Astrocyte of the hippocampus (primary cell): ENCODE results near the gene FBRSL1.
"Not testable (repeated sequence)": the region's sequence is repeated elsewhere in the genome, so short reads cannot be mapped to it uniquely, and the experiment has no call there.

ENCODE experiments used
- DNase-seq: peaks from one replicate; pipeline ENCODE4 v3.0.0; 2011; ENCODE audit warnings: low read depth, low spot score

The FBRSL1 gene

DNA sequence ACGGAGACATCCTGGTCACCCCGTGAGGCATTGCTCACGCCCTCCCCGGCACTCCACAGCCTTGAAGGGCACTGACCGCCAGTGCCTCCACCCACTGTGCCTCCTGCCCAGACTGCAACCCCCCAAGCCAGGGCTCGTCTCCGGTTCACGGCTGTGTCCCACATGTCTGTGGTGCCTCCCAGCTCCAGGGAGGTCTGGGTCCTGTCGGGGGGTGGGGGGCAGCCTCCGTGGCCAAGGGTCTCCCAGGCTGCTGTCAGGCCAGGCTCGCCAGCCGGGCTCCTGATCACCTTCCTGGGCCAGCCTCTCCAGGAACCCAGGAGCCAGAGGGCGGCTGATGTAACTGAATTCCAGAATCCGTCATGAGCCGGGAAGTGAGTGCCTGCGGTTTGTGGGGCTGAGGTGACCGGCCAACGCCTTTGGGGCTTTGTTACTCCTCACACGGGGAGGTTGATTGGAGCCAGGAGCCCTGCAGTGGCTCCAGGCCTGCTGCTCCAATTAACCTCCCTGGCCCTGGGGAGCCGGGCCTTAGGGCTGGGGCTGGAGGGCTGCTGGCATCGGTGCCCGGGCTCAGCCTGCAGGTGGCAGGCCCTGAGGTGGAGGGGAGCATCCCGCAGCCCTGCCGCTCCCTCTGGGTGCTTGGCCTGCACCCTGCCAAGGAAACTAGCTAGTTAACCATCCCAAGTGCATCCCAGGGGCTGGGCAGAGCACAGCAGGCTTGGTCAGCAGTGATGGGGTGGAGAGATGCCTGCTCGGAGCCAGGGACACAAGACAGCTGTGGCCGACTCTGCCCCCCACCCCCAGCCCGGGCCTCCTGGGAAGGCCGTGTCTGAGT is 36.4 kb upstream of the FBRSL1 start:
- DNase-seq = peak; percentile 69

GRCh38 chr12:132454193-132454932 is 35.6 kb upstream of the FBRSL1 start:
- DNase-seq = no peak

- no peak for DNase-seq
Measured at GRCh38 chr12:132454933-132455418, 35.0 kb upstream of the FBRSL1 start.

DNA sequence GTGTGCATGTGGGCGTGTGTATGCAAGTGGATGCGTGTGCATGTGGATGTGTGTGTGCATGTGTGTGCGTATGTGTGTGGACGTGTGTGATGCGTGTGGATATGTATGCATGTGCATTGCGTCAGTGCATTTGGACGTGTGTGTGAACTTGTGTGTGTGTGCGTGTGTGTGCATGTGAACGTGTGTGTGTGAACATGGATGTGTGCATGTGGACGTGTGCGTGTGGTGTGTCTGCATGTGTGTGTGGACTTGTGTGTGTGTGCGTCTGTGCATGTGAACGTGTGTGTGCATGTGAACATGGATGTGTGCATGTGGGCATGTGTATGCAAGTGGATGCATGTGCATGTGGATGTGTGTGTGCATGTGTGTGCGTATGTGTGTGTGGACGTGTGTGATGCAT is 34.4 kb upstream of the FBRSL1 start:
- no peak for DNase-seq

GRCh38 chr12:132456186-132456943 is 33.6 kb upstream of the FBRSL1 start:
- no peak for DNase-seq

- no peak for DNase-seq
Measured at GRCh38 chr12:132456944-132457495, 32.9 kb upstream of the FBRSL1 start.

- DNase-seq = no peak
Measured at GRCh38 chr12:132458441-132458840, 31.5 kb upstream of the FBRSL1 start.

DNA sequence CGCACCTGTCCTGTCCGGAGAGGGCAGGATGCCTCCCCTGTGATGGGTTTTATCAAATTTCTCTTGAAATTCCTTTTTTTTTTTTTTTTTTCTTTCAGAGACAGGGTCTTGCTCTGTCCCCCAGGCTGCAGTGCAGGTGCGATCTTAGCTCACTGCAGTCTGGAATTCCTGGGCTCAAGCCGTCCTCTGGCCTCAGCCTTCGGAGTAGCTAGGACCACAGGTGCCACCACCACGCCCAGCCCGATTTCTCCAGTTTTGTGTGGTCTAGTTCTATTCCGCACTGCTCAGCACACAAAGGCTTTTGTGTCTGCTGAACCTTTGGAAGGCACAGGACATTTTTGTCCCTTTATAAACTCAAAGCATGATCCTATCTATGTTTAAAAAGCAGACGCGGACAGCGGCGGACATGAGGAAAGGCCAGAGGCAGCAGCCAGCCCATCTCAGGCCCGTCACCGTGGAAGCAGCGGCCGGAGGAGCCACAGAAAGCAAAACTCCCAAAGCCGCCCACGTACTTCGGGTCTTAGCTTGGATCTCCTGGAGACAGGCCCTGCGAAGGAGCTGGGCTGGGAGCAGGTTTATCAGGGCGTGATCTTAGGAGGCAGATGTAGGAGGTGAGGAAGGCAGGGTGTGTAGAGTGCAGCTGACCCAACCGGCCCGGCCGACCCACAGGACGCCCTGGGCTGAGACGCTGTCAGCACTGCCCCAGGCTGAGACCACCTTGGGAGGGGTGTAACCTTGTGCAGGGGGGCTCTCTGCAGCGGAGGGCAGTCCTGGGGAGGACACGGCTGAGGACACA is 30.9 kb upstream of the FBRSL1 start:
- DNase-seq = no peak

- no peak for DNase-seq
Measured at GRCh38 chr12:132460571-132460970, 29.4 kb upstream of the FBRSL1 start.

DNA sequence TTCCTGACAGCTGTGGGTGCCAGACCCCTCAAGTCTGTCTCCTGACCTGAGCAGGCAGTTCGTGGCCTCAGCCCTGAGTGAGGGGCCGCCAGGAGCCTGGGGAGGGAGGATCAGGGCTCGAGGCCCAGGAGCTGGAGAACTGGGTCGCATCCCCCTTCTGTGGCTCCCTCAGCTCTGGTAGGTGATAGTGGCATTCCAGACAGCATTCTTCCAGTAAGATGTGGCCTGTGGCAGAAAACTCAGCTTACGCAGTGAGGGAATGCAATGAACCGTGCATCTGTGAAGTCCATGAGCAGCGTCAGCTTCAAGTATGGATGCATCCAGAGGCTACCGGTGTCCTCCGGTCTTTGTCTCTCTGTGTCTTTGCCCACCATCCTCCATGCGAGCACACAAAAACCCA is 28.4 kb upstream of the FBRSL1 start:
- peak; percentile 28 for DNase-seq

GRCh38 chr12:132462788-132463187 is 27.2 kb upstream of the FBRSL1 start:
- no peak for DNase-seq

- DNase-seq = not testable (repeated sequence)
Measured at GRCh38 chr12:132463284-132463924, 26.5 kb upstream of the FBRSL1 start.

- DNase-seq = not testable (repeated sequence)
Measured at GRCh38 chr12:132464304-132464703, 25.6 kb upstream of the FBRSL1 start.

DNA sequence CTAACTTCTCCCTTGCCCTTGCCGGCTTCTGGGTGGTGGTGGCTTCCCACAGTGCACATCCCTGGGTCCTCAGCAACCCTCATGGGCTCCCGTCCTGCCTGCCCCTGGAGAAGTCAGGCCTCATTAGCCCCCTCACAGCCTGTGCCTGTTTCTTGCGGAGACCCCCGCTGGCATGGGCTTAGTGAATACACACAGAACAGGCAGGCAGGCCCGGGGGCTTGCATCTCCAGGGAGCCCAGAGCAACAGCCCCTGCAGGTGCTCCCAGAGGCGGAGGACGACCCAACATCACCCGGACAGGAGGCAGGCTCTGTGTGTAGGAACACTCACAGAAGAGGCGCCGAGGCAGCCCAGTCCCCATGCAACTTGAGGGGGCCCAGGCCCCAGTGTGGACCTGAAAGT is 25.1 kb upstream of the FBRSL1 start:
- no peak for DNase-seq

DNA sequence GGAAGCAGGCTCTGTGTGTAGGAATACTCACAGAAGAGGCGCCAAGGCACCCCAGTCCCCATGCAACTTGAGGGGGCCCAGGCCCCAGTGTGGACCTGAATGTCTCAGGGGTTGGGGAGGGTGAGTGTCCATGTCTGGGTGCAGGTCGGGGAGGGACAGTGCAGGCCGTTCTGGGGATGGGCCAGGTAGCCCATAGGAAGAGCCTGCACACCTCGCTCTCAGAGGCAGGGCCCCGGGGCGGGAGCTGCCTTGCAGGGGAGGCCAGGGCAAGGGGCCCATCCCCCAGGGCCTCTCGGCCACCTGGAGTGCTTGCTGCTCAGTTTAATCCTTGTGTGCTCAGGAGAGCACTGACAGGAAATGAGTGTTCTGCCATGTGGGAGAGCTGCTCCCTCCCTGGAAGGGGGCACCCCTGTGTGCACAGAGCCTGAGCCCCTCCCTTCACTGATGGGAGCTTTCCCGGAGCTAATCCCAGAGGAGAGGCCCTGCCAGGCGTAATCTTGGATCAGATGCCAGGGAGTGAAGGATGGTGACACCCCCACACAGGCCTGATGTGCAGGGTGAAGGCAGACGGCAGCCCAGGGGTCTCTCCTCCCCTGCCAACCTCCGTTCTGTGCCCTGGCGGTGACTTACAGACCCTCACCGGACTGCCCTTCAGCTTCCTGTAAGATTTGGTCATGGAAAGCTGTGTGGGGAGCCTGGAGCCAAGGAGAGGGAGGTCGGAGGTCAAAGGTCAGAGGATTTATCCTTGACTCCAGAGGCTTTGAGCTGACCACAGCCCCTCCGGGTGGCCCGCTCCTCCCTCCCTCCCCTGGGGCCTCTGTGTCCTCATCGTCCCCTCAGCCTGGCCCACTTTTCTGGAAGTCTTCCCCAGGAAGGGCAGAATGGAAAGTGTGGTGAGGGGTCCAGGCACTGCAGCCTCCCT is 24.4 kb upstream of the FBRSL1 start:
- no peak for DNase-seq

GRCh38 chr12:132466241-132467201 is 23.4 kb upstream of the FBRSL1 start:
- DNase-seq = no peak

DNA sequence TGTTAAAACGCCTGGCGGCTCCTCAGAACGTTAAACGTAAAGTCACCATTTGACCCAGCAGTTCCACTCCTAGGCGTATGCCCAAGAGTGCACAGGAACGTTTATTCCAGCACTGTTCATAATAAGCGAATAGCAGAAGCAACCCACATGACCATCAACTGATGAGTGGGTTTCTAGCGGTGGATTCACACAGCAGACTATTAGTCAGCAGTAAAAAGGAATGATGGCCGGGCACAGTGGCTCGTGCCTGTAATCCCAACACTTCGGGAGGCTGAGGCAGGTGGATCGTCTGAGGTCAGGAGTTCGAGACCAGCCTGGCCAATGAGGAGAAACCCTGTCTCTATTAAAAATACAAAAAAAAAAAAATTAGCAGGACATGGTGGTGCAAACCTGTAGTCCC is 22.4 kb upstream of the FBRSL1 start:
- no peak for DNase-seq

GRCh38 chr12:132469423-132469822 is 20.5 kb upstream of the FBRSL1 start:
- no peak for DNase-seq
